22Rv1 (cell line): Measurements from ENCODE around the gene RAB42.

Source experiments
- CTCF ChIP-seq: fragments of 450-650 bp; IDR thresholded peaks from 2 replicates; pipeline ENCODE4 v1.5.1; 2017; ENCODE audit warnings: mild to moderate bottlenecking
- ZFX ChIP-seq: fragments of 450-650 bp; IDR thresholded peaks from 2 replicates; pipeline ENCODE4 v1.6.1; 2017; ENCODE audit warnings: antibody characterized with exemption, borderline replicate concordance

- no peak; the same call in none of the 2 replicates for TF ChIP-seq CTCF
- TF ChIP-seq ZFX: no peak
Measured at GRCh38 chr1:28640766-28641165, 48.7 kb downstream of the RAB42 start.
